Spleen (tissue), 7 donors: ENCODE measurements around the gene NTSR1.

Source experiments
- POLR2A ChIP-seq, 3 donors: fragments of 450-650 bp; IDR thresholded peaks; one replicate each; pipeline ENCODE4 v1.5.1; 2017; ENCODE audit warnings: antibody characterized with exemption in 3 of 3, mild to moderate bottlenecking in 1 of 3
- POLR2AphosphoS5 ChIP-seq, 3 donors: sonication (generic); formaldehyde crosslinking; IDR thresholded peaks; one replicate each; pipeline ENCODE4 v1.5.1; 2017; ENCODE audit warnings: antibody characterized with exemption in 3 of 3
- TF ChIP-seq, protein P1 (sequence below), 11 experiments: fragments of 200-600 bp in 7 of 11; fragments of 450-650 bp in 4 of 11; sonication (generic) in 4 of 11; IDR thresholded peaks in 8 of 11; conservative IDR thresholded peaks in 3 of 11; 1 replicate in 7 of 11; 2 replicates in 4 of 11; pipeline versions ENCODE4 v1.4.0 to v1.8.0; 2016 to 2021; ENCODE audit warnings: antibody characterized with exemption in 11 of 11, inconsistent platforms in 4 of 11, mild to moderate bottlenecking in 1 of 11
- donor health status: DM: no; HTN: no; CAD: no; lungs with moderate emphysema.
- donor health status: DM: no; HTN: no; CAD: no.
- donor health status: DM: no; HTN: no; CAD: no.

DNA sequence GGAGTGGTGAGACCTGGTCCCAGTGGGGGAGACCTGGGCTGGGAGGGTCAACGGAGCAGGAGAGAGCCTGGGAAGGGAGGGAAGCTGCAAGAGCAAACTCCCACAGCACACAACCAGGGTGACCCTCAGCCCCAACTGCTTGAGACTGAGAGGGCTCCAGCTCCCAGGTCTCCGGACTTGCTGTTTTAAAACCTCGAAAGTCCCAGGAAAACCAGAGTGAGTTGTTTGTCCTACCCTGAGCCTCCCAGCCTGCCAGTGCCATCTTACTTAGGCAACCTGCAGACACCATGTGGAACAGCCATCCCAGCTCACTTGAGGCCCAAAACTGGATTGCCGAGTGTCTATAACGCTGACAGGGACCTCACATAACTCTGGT, 4.8 kb upstream of the NTSR1 start:
- TF ChIP-seq, protein P1, sequence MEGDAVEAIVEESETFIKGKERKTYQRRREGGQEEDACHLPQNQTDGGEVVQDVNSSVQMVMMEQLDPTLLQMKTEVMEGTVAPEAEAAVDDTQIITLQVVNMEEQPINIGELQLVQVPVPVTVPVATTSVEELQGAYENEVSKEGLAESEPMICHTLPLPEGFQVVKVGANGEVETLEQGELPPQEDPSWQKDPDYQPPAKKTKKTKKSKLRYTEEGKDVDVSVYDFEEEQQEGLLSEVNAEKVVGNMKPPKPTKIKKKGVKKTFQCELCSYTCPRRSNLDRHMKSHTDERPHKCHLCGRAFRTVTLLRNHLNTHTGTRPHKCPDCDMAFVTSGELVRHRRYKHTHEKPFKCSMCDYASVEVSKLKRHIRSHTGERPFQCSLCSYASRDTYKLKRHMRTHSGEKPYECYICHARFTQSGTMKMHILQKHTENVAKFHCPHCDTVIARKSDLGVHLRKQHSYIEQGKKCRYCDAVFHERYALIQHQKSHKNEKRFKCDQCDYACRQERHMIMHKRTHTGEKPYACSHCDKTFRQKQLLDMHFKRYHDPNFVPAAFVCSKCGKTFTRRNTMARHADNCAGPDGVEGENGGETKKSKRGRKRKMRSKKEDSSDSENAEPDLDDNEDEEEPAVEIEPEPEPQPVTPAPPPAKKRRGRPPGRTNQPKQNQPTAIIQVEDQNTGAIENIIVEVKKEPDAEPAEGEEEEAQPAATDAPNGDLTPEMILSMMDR (IDR thresholded peaks at IDR 0.05 in 8 of 11, conservative IDR thresholded peaks at IDR 0.05 in 3 of 11) = no peak
- TF ChIP-seq POLR2A (IDR thresholded peaks at IDR 0.05) (no peak), POLR2AphosphoS5 (IDR thresholded peaks at IDR 0.05) (no peak)
